NCI-H1105 (cell line): ENCODE data around the gene TMEM235.
A peak's percentile ranks its signal among the peaks of the same experiment; 100 is the strongest.
"Not testable (repeated sequence)": the region's sequence is repeated elsewhere in the genome, so short reads cannot be mapped to it uniquely, and the experiment has no call there.

ENCODE experiments used
- DNase-seq: peaks from one replicate; lab custom pipeline; 2025; lab: John Stamatoyannopoulos, UW

TMEM235 gene

DNA sequence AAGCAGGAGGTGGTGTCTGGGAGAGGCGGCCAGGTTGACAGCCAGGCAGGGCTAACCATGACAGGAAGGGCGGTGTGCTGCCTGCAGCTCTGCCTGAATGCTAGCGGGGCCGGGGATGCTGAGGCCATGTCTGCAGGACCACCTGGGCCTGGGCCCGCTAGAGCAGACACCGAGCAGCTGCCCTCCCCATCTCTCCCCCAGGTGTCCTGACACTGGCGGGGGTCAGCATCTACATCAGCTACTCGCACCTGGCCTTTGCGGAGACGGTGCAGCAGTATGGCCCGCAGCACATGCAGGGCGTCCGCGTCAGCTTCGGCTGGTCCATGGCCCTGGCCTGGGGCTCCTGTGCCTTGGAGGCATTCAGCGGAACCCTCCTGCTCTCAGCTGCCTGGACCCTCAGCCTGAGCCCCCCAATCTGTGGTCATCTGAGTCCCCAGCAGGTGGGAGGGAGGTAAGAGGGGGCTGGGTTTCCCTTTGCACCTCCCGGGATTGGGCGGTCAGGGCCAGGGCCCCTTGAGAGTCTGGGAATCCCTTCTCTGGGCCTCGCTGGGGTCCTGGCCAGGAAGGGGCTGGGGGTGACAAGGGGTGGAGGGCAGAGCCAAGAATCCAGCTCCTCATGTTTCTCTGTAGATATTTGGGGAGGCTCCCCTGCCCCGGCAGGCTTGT, 7.5 kb downstream of the TMEM235 start:
- DNase-seq = no peak

GRCh38 chr17:78239489-78239931, 8.1 kb downstream of the TMEM235 start:
- no peak for DNase-seq

GRCh38 chr17:78240012-78240655, 8.7 kb downstream of the TMEM235 start:
- DNase-seq = no peak

GRCh38 chr17:78240839-78241238, 9.4 kb downstream of the TMEM235 start:
- DNase-seq = no peak

DNA sequence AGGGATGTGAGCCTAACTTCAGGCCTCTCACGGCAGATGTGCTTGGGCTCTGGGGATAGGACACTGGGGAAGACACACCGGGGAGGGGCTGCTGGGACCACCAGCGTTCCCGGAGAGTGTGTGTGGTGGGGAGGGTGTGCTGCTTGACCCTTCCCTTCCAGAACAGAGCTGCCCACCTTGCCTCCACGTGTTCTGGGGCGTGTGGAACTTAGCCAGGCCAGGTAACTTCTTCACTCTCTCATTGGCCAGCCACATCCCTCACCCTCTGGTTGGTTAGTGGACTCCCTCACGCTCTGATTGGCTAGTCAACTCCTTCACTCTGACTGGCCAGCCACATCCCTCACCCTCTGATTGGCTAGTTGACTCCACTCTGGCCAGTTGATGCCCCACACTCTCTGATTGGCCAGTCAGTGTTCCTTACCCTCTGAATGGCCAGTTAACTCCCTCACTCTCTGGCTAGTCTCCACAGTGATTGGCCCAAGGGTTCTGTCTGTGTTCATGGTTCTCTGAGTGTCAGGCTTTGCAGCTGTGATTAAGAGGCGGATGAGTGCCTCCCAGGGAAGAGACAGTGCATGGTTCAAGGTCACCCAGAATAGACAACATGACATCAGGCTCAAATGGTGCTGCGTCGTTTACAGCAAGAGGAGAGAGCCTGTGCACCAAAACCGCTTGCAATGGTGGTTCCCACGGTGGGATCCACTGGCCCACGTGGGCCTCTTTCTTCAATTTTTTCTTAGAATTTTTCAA, 10.0 kb downstream of the TMEM235 start:
- no peak for DNase-seq

DNA sequence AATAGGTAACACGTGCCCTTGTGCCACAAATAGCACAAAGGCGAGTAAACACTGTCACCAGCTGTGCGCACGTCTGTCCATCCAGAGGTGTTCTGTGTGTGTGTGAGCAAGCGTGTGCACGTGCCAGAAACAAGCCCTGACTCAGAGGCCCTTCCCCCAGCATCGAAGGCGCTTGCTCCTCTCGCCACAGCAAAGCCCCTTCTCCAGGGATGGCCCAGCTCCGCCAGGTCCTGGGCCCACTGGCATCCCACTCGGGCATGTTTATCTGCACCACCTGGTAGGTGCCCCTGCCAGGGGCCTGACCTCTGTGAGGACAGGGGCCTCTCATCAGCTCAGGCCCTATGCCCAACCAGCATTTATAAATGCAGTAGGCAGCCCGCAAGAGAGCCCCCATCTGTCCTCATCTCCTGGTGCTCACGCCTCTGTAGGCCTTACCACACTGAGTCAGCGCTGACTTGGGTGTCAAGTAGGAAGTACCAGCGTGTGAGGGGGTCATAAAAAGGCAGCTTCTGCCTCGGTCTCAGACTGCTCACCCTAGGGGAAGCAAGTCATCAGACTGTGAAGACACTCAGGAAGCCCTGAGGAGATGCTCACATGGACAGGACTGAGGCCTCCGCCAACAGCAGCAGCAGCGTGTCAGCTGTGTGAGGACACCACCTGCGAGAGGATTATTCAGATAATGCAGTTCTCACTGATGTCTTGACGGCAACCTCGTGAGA, 10.8 kb downstream of the TMEM235 start:
- no peak for DNase-seq

- no peak for DNase-seq
These were observed 15.9 kb downstream of the TMEM235 start for GRCh38 chr17:78247304-78247703.

- DNase-seq = no peak
These were observed 16.9 kb downstream of the TMEM235 start for GRCh38 chr17:78248051-78248914.

DNA sequence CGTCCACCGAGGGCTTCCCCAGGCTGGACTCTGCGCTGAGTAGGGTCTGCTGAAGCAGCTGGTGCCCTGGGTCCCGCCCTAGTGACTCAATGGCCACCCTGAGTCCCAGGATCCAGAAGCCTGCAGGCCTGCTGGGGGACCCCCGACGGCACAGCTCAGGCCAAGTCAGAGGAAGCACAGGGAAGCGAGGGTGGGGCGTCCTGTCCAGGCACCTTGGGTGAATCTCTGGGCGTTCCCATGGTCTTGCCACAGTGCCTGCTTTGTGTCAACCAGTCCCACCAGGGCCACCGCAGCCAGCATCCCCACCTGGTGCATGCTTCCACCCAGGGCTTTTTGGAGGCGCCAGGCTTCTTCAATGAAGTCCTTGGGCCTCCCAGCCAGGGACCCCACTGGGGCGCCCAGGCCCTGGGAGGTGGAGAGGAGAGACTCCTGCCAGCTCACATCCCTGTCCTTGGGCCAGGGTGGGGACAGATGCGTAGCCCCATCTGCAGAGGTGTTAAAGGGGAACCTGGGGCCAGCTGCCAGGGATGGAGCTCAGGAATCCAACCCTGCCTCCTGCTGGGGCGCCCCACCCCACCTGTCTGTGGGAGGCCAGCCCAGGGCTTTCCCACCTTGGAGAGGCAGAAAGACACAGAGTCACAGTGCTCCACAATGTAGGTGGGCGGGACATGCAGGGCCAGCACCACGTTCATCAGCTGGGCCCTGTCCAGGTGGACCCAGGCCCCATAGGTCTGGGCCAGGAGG, 17.8 kb downstream of the TMEM235 start:
- no peak for DNase-seq

- no peak for DNase-seq
These were observed 18.7 kb downstream of the TMEM235 start for GRCh38 chr17:78249818-78250806.

DNA sequence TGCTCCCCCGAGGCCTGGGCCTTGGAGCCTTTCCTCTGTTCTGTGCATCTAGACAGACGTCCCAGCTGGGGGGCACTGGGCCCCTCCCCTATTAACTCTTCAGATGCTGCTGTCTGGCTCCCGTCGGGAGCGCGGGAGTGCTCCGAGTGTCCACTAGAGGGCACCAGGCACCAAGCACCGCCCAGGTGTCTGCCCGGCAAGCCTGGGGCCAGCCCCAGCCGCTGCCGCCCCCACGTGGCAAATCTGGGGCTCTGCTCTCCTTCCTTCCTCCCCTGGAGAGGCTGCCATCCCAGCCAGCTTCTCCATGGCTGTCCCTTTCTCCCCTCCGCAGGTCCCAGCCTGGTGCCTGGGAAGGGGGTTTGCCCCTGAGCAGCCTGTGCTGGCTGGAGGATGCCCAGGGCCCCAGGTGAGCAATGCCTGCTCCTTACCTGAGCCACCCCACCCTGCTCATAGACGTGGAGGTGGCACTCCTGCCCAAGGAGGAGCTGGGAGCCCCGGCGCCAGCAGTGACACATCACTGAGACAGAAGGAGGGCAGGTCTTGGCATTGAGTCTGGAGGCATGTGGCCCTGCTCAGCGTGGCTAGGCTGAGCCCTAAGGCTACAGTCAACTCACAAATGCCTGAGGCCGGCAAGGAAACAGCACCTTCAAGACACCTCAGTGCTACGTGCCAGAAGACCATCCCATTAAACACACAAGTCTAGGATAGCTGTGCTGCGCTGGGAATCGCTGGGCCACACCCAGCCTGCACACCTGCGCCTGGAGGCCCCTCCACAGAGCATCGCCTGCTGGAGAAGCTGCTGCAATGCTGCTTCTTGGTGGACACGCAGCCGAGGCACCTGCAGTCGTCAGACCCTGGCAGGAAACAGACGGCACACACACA, 19.7 kb downstream of the TMEM235 start:
- peak; percentile 64 for DNase-seq

GRCh38 chr17:78251773-78252103, 20.3 kb downstream of the TMEM235 start:
- no peak for DNase-seq

GRCh38 chr17:78252111-78252634, 20.7 kb downstream of the TMEM235 start:
- no peak for DNase-seq

- DNase-seq = no peak
These were observed 21.5 kb downstream of the TMEM235 start for GRCh38 chr17:78252701-78253635.

DNA sequence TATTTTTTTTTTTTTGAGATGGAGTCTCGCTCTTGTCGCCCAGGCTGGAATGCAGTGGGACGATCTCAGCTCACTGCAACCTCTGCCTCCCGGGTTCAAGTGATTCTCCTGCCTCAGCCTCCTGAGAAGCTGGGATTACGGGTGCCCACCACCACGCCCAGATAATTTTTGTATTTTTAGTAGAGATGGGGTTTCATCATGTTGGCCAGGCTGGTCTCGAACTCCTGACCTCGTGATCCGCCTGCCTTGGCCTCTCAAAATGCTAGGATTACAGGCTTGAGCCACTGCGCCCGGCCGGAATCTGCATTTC, 22.2 kb downstream of the TMEM235 start:
- DNase-seq = not testable (repeated sequence)

- peak; percentile 74 for DNase-seq
These were observed 22.7 kb downstream of the TMEM235 start for GRCh38 chr17:78253946-78254672.
